Thyroid gland (tissue), 4 donors: ENCODE results near the gene PANK1. TPM values are rescaled to one million over a fixed set of nuclear protein-coding genes. Genes with fewer than 3 reads are reported as not detected.

ENCODE experiments used
- DNase-seq, 2 donors: peaks; one replicate each; pipeline ENCODE4 v3.0.0-alpha.2; 2019
- H3K27ac ChIP-seq, 3 donors: fragments of 200-600 bp; sonication (generic); 1 replicate in 2 of 3; 2 replicates in 1 of 3; pipeline ENCODE4 v1.5.1; 2016 to 2019; ENCODE audit warnings: mild to moderate bottlenecking in 1 of 3, moderate library complexity in 1 of 3
- H3K27me3 ChIP-seq: fragments of 200-600 bp; sonication (generic); one replicate; pipeline ENCODE4 v1.5.1; 2019
- H3K36me3 ChIP-seq, 2 donors: fragments of 200-600 bp; sonication (generic); one replicate each; pipeline ENCODE4 v1.5.1; 2016 to 2019
- H3K4me1 ChIP-seq, 2 donors: fragments of 200-600 bp; sonication (generic); one replicate each; pipeline ENCODE4 v1.5.1; 2017 to 2019
- H3K4me3 ChIP-seq, 3 donors: fragments of 200-600 bp; sonication (generic); replicated peaks in 1 of 3; 1 replicate in 2 of 3; 2 replicates in 1 of 3; pipeline ENCODE4 v1.5.1; 2016; ENCODE audit warnings: mild to moderate bottlenecking in 1 of 3
- H3K9me3 ChIP-seq: fragments of 200-600 bp; sonication (generic); one replicate; pipeline ENCODE4 v1.5.1; 2017
- POLR2A ChIP-seq, 2 donors: fragments of 450-650 bp; IDR thresholded peaks; one replicate each; pipeline ENCODE4 v1.6.1; 2017; ENCODE audit warnings: antibody characterized with exemption in 2 of 2, mild to moderate bottlenecking in 2 of 2, moderate library complexity in 1 of 2
- WGBS, 2 donors: methylation state at CpG; one replicate each; pipeline ENCODE4 v1.1.5; 2017; 5-methylcytosine and 5-hydroxymethylcytosine counted together
- intact Hi-C: fragments of 100-400 bp; cut with DNase I; formaldehyde crosslinking; loops from one replicate; pipeline ENCODE4 v1.15.1; 2023
- total RNA-seq, 4 donors: library from RNA; depleted of rRNA; stranded (reverse); fragments of >200 nt; gene quantifications; one replicate each; pipeline ENCODE4 v1.2.3, GENCODE V29; 2016
- TF ChIP-seq, protein P1 (sequence below), 6 experiments: fragments of 200-600 bp in 3 of 6; fragments of 450-650 bp in 3 of 6; sonication (generic) in 3 of 6; IDR thresholded peaks; one replicate each; pipeline ENCODE4 v1.5.1; 2016 to 2019; ENCODE audit warnings: antibody characterized with exemption in 6 of 6, mild to moderate bottlenecking in 2 of 6, inconsistent platforms in 1 of 6, moderate library complexity in 1 of 6

Gene PANK1
- 10 to 100 TPM; 20.6 to 40.6 (median 26.9) TPM for total RNA-seq

DNA sequence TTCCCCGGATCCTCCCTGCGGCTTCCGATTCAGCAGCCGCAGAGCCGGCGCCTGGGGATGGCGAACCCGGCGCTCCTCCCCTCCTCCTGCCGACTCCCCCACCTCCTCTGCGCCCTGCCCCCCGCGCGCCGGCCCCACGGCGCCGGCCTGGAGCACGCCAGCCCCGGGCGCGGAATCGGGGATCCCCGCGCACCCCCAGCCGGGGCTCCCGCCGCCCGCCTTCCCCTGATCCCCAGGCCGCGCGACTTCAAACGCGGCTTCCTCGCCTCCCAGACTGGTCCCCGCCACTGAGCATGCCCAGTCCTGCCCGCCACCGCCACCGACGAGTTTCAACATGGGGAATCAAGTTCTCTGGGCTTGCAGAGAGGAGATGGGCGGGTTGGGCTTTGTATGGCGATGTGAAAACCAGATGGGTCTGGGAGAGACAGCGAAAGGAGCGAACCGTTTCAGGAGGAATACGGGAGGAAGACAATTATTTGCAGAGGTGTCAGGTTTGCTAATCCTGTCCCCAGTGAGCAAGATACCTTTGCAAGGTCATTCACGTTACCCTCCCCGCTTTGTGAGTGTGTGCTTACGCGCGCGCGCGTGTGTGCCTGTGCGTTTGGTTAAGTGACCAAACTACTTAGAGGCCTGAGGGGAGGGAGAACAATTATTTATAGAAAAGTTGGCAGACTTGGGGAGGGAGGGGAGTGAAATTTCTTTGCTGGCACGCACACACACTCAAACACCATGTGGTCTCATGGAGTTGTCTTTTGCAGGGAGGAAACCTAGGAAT is at the start of gene PANK1:
TSS of gene PANK1 (minus strand) at position 276 of the 775 bp plus-strand sequence. CDS start 351 bp downstream, outside the sequence.
- Histone ChIP-seq H3K36me3 (no peaks in the 10 kb centered on the region), H3K9me3 (no peaks in the 10 kb centered on the region), H3K4me1 (peaks cover 18 to 20% of the 10 kb centered on the region in 2 donors), H3K4me3 (peak within 1 kb of the TSS; percentile 16 to 70 (median 70)), H3K27me3 (no peaks in the 10 kb centered on the region), H3K27ac (peak within 1 kb of the TSS; percentile 96 to 100 (median 98))
- TF ChIP-seq POLR2A (IDR thresholded peaks at IDR 0.05): peak in 1 of 2 donors; percentile 80
- TF ChIP-seq, protein P1, sequence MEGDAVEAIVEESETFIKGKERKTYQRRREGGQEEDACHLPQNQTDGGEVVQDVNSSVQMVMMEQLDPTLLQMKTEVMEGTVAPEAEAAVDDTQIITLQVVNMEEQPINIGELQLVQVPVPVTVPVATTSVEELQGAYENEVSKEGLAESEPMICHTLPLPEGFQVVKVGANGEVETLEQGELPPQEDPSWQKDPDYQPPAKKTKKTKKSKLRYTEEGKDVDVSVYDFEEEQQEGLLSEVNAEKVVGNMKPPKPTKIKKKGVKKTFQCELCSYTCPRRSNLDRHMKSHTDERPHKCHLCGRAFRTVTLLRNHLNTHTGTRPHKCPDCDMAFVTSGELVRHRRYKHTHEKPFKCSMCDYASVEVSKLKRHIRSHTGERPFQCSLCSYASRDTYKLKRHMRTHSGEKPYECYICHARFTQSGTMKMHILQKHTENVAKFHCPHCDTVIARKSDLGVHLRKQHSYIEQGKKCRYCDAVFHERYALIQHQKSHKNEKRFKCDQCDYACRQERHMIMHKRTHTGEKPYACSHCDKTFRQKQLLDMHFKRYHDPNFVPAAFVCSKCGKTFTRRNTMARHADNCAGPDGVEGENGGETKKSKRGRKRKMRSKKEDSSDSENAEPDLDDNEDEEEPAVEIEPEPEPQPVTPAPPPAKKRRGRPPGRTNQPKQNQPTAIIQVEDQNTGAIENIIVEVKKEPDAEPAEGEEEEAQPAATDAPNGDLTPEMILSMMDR (IDR thresholded peaks at IDR 0.05): no peak
- 1 to 2% methylated on average over 25 to 34 of the region's 56 CpGs for WGBS, 2 donors
- peak; percentile 76 to 81 for DNase-seq
- intact Hi-C loops: loop anchor here (10.0 kb wide), 1 partner anchor 50 kb away; no protein-coding TSS in a partner anchor

DNA sequence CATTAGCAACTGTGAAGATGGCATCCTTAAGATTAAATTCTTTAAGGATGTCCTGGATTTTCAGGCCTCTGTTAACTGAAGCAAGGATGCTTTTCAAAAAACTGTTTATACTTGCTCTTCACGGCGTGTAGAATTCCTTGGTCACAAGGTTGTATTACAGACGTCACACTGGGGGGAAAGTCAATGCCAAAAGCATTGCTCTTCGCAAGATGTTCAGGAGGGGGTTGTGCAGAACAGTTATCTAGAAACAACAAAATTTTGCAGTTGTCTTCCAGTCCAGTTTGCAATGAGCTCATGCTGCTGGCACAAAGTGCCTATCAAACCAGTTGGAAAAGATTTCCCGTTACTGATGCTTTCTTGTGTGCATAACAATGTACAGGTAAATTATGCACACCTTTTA is 48.1 kb upstream of the PANK1 start:
- Histone ChIP-seq H3K27ac (no peak overlapping the region), H3K27me3 (no peaks in the 10 kb centered on the region), H3K4me1 (peaks cover 18 to 20% of the 10 kb centered on the region in 2 donors), H3K4me3 (no peak overlapping the region), H3K9me3 (no peaks in the 10 kb centered on the region), H3K36me3 (no peaks in the 10 kb centered on the region)
- WGBS, 2 donors: 95 to 97% methylated on average over 5 of the region's 5 CpGs
- no peak for DNase-seq
- TF ChIP-seq POLR2A (IDR thresholded peaks at IDR 0.05): no peak
- TF ChIP-seq, protein P1 (IDR thresholded peaks at IDR 0.05): no peak
- intact Hi-C loops: loop anchor here (10.0 kb wide), 1 partner anchor 48 kb away; the partner anchor contains the start of gene PANK1

DNA sequence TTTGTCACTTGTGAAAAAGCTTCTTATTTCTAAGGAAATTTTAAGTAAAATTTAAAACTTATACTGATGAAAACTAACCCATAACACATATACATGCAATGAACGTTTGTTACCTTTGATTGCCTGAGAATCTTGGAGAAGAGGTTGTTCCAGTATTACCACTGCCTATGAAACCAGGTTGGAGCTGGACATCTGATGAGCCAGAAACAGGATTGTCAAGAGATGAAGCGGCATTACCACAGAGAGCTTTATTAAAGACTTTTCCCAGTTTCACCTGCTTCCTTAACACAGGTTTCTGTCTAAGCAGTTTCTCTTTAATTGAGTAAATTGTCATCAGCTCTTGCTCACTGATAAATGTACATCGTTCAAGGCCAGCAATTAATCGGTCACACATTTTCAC is 47.4 kb upstream of the PANK1 start:
- Histone ChIP-seq H3K4me3 (no peak overlapping the region), H3K27me3 (no peaks in the 10 kb centered on the region), H3K36me3 (no peaks in the 10 kb centered on the region), H3K27ac (no peak overlapping the region), H3K4me1 (peaks cover 18 to 19% of the 10 kb centered on the region in 2 donors), H3K9me3 (no peaks in the 10 kb centered on the region)
- TF ChIP-seq, protein P1 (IDR thresholded peaks at IDR 0.05): no peak
- no peak for TF ChIP-seq POLR2A (IDR thresholded peaks at IDR 0.05)
- no peak for DNase-seq
- intact Hi-C loops: loop anchor here (10.0 kb wide), 1 partner anchor 48 kb away; the partner anchor contains the start of gene PANK1
- WGBS, 2 donors: 73 to 91% methylated on average over 4 of the region's 4 CpGs

DNA sequence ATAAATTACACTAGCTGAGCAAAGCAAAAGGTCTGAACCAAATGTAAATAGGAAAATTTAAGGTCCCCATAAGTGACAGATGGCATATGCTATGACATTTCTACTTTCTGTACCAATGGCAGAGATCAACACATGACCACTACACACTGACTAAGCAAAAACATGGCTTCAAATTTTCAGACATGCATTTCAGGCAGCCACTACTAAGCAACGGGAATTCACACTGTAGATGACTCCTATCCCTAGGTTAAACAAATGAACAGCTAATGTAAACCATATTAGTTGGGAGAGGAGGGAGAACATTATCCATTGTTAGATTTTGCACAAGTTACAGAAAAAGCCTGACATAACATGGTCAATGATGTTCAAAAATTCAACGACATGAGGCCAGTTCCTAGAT is 45.0 kb upstream of the PANK1 start:
- Histone ChIP-seq H3K27me3 (no peaks in the 10 kb centered on the region), H3K4me1 (peaks cover 0 to 6% of the 10 kb centered on the region in 2 donors), H3K9me3 (no peaks in the 10 kb centered on the region), H3K36me3 (no peaks in the 10 kb centered on the region), H3K4me3 (no peak overlapping the region), H3K27ac (no peak overlapping the region)
- no peak for TF ChIP-seq POLR2A (IDR thresholded peaks at IDR 0.05)
- TF ChIP-seq, protein P1 (IDR thresholded peaks at IDR 0.05): no peak
- no peak for DNase-seq
- WGBS, 2 donors: 47 to 86% methylated on average over 2 of the region's 2 CpGs
- intact Hi-C loops: loop anchor here (10.0 kb wide), 1 partner anchor 45 kb away; the partner anchor contains the start of gene PANK1

DNA sequence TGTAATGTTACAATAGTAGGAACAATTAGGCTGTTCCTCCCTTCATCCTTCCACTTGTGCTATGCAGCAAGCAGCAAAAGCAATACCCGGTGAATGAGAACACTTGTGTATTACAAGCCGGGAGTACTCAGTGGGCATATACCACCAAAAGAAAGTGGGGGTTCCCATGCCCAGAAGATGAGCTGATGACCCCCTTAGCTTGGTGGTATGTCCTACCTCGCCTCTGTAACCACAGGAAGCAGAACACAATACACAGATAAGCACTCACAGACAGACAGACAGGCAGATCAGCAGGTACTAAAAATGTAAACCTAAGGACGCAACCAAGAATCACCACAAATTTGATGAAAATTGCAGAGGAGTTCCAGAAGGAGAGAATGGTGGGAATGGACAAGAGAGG is 40.9 kb upstream of the PANK1 start:
- TF ChIP-seq, protein P1 (IDR thresholded peaks at IDR 0.05): no peak
- TF ChIP-seq POLR2A (IDR thresholded peaks at IDR 0.05): no peak
- no peak overlapping the region for H3K27ac ChIP-seq
- WGBS, 2 donors: 88 to 91% methylated on average over 4 of the region's 4 CpGs
- intact Hi-C loops: no loop called here
- no peaks in the 10 kb centered on the region for H3K36me3 ChIP-seq
- no peak for DNase-seq
- no peaks in the 10 kb centered on the region for H3K9me3 ChIP-seq
- H3K27me3 ChIP-seq: no peaks in the 10 kb centered on the region
- no peaks in the 10 kb centered on the region for H3K4me1 ChIP-seq
- H3K4me3 ChIP-seq: no peak overlapping the region
